ENCODE measurements around the gene HOXC12.

HOXC12 gene

GRCh38 chr12:53956914-53957536, 2.3 kb downstream of the HOXC12 start:
- DNase-seq: no peak

- no peak for DNase-seq
Measured at GRCh38 chr12:53958128-53958527, 3.4 kb downstream of the HOXC12 start.

- no peak for DNase-seq
Measured at GRCh38 chr12:53959314-53959713, 4.6 kb downstream of the HOXC12 start.

GRCh38 chr12:53960187-53961024, 5.7 kb downstream of the HOXC12 start:
- no peak for DNase-seq

GRCh38 chr12:53961025-53961761, 6.5 kb downstream of the HOXC12 start:
- DNase-seq: no peak

GRCh38 chr12:53963005-53963404, 8.3 kb downstream of the HOXC12 start:
- no peak for DNase-seq

GRCh38 chr12:53963434-53964314, 9.0 kb downstream of the HOXC12 start:
- DNase-seq: no peak

GRCh38 chr12:53964315-53964713, 9.6 kb downstream of the HOXC12 start:
- DNase-seq: no peak

- DNase-seq: no peak
Measured at GRCh38 chr12:53965281-53966084, 10.8 kb downstream of the HOXC12 start.

GRCh38 chr12:53966085-53966384, 11.3 kb downstream of the HOXC12 start:
- no peak for DNase-seq

GRCh38 chr12:53966385-53967133, 11.9 kb downstream of the HOXC12 start:
- no peak for DNase-seq

- no peak for DNase-seq
Measured at GRCh38 chr12:53967421-53967925, 12.8 kb downstream of the HOXC12 start.

- DNase-seq: no peak
Measured at GRCh38 chr12:53968214-53969127, 13.8 kb downstream of the HOXC12 start.

GRCh38 chr12:53969588-53970259, 15.0 kb downstream of the HOXC12 start:
- no peak for DNase-seq

GRCh38 chr12:53970451-53970850, 15.7 kb downstream of the HOXC12 start:
- DNase-seq: no peak

- DNase-seq: no peak
Measured at GRCh38 chr12:53971129-53971528, 16.4 kb downstream of the HOXC12 start.

GRCh38 chr12:53971686-53972085, 17.0 kb downstream of the HOXC12 start:
- no peak for DNase-seq

- DNase-seq: no peak
Measured at GRCh38 chr12:53972152-53972702, 17.5 kb downstream of the HOXC12 start.

- no peak for DNase-seq
Measured at GRCh38 chr12:53972722-53973235, 18.1 kb downstream of the HOXC12 start, which contains the start of gene HOXC11. Gene HOXC11, plus strand, starts transcription at chr12:53973126. Its CDS starts 116 bp downstream, at chr12:53973242.

Measured in 8988T (cell line).